GM19328 (cell line): ENCODE results near the gene TEX30.

Experiments used
- ATAC-seq: cut with Tn5 transposase; IDR thresholded peaks from one replicate; pipeline ENCODE4 v1.9.1; 2021; ENCODE audit warnings: mild to moderate bottlenecking, moderate library complexity; ENCODE audit not compliant: unreplicated experiment

Gene TEX30

DNA sequence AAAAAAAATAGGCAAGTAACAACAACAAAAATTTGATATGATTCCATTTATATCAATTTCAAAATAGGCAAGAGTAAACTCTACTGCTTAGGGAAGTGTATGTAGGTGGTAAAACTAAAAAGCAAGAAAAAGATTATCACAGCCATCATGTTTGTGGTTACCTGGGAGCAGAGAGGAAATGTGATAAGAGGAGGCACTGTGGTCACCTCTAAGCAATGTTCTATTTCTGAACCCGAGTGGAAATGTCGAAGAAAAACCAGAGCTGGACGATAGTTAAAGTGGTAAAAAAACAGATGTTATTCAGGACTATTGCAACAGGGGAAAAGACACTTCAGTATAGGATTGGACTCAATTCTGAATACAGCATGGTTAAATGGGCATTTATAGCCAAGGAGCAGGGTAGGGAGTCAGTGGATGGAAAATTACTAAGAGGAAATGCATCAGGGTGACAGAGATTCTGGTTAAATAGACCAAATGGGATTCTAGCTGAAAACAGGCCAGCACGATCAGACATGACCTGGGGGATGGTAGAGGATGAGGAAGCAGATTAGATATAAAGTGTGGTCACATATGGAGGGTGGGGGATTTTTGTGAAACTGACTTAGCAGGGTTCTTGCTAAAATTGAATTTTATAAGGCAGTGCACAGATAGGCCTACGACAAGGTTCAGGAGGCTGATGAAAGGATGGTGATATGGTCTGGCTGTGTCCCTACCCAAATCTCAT lies 6.0 kb upstream of the TEX30 start:
- peak; percentile 40 for ATAC-seq

DNA sequence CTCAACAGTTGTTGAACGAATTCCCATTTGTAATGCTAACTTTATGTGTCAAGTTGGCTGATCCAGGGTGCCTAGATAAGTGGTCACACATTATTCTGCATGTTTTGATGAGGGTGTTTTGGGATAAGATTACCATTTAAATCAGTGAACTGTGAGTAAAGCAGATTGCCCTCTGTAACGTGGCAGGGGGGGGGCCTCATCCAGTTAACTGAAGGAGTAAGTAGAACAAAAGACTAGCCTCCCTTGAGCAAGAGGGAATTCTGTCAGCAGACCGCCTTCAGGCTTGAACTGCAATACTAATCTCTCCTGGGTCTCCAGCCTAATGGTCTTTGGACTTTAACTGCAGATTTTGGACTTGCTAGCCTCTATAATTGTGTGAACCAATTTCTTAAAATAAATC lies 4.2 kb upstream of the TEX30 start:
- ATAC-seq, result no peak

DNA sequence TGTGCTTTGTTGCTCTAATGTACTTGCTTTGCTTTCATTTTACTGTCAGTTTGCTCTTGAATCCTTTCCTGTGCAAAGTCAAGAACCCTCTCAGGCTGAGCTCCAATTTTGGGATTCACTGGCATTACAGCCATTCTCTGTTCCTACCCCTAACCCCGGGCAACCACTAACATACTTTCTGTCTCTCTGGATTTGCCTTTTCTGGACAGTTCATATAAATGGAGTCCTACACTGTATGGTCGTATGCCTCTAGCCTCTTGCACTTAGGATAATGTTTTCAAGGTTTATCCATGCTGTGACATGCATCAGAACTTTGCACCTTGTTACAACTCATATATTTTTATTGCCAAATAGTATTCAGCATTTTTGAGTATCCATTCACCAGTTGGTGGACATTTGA lies 2.7 kb upstream of the TEX30 start:
- no peak for ATAC-seq

DNA sequence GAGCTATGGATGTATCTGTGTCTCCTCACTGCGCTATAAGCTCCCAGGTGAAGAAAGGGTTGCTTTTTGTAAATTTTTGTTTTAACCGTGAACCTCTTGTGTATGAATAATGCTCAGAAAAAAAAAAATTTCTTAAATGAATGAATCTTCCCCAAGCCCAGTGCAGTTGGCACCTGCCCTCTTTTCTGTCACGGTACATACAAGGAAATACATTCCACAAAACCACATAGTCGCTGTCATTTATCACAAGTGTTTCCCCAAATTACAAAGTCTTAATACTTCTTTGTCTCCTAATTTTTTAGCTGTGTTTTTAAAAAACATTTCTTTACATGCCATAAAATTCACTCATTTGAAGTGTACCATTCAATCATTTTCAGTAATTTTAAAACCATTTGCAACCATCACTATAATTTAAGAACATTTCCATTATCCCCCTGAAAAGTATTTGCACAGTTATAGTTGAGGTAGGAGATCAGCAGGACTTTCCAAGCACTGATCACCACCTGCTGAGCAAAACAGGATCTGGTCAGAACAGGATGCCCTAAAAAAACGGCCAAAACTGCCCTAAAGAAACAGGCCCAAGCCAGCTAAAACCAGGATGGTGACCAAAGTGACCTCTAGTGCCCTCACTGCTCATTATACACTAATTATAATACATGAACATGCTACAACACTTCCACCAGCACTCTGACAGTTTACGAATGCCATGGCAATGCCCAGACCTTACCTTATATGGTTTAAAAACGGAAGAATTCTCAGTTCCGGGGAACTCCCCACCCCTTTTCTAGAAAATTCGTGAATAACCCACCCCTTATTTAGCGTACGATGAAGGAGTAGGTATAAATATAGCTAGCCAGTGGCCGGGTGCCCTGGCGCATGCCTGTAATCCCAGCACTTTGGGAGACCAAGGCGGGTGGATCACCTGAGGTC lies 1.3 kb upstream of the TEX30 start:
- ATAC-seq, result no peak

DNA sequence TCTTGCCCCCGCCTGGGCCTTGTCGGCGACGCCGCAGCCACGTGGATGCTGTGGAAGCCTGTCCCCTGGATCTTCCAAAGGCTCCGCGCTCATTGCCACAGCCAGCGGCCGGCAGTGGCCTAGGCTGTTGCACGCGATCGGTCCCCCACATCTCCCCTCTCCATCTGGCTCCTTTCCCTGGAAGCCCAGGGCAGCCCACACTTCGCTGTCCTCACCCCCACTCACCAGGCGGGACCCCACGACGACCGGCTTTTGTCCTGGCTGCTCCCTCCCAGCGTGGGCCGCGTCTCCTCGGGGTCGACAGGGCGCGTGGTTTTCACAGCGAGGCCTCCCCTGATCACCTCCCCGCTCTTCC lies 605 bp upstream of the TEX30 start:
- ATAC-seq, result no peak

DNA sequence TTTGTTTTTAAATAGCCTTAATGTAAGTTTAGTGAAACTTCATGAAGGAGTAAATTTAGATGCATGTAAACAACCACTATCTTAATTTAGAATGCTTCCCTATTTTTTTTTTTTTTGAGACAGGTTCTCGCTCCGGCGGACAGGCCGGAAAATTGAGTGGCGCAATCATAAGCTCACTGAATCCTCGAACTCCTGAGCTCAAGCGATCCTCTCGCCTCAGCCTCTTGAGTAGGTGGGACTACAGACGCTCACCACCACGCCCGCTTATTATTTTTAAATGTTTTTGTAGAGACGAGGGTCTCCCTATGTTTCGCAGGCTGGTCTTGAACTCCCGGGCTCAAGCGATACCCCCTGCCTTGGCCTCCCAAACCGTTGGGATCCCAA lies 1.6 kb downstream of the TEX30 start:
- ATAC-seq, result no peak

DNA sequence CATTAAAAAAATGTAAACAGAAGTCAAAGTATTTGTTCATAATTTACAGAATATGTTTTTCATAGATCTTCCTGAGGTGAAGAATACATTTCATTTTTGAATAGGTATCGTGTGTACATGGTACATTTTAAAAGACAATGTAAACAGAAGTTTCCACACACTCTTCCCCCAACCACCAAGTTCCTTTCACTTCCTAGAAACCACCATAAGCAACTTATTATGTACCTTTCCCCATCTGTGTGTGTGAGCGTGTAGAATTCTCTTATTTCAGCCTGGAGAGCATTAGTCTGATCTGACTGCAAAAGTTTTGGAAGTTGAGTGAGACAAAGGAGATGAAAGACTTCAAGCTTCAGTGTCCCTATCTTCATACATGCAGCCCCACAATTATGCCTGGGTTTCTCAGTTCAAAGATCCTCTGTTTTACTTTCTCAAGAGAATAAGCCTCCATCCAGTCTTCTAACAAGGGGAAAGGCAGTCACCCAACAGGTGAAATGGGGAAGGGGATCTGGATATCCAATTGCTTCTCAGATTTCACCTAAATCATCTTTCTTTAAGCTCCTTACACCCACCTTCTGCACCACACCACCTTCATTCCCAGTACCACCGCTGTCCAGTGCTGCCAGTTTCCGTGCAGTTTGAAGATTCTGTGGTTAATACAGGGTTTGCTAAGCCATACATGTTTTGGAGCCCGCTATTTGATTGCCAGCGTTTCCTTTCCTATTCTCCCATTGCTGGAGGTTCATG lies 2.1 kb downstream of the TEX30 start:
- ATAC-seq, result no peak

DNA sequence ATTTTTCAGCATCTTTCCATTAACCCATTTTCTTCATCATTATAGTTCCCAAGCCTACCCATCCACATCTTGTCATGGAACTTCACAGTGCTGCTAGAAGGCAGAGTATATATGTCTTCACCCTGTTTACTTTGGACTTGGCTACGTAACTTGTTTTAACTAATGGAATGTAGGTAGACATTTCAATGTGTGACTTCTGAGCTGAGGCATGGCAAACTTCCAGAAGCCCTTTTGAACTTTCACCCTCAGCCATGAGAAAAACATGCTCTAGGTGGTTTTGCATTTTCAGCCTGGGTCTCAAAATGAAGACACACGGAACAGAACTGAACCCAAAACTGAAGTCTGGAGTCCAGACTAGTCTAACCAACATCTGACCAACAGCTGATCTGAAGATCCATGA lies 3.2 kb downstream of the TEX30 start:
- no peak for ATAC-seq

DNA sequence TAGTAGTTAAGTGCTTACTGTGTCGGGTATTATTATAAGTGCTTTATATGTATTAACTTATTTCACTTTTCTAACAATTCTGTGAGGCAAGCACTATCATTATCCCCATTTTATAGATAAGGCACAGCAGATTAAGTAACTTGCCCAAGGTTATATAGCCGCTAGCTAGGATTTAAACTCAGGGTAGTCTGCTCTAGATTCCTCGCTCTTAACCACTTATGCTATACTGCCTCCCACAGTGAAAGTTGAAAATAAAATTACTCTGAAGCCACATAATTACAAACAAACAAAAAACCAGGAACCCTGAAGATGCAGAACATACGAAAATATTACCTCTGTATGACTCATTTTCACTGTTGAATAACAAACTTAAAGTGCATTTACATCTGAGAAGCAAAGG lies 3.9 kb downstream of the TEX30 start:
- ATAC-seq, result no peak

DNA sequence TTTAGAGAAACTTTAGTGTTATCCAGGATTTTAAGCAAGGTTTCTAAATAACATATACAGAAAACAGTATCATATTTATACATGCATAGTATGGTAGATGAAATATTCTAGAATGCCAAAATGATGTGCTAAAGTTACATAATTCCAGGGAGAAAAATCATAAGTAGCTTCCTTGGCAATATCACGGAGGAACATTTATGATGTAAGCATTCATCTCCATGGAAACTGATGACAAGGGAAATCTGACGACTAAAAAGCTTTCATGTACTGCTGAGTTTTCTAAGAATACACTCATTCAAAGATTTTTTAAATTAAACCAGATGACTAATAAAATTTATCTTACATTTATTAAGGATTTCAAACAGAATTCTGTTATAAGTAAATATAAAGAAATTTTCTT lies 4.7 kb downstream of the TEX30 start:
- no peak for ATAC-seq

DNA sequence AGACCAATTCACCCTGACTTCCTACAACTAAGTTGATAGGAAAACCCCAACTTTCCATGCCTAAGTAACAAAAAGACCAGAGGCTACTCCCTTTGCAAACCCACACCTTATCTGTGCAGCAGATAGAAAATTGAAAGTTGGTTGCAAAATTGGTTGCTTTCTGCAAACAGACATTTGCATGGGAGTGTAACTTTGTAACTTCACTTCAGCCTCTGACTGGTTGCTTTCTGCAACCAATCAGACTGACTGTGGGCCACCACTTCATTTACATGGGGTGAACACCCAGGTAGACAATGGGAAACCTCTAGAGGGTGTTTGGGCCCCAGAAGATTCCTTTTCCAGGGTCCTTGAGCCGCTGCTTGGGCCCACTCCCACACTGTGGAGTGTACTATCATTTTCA lies 9.8 kb downstream of the TEX30 start:
- no peak for ATAC-seq

DNA sequence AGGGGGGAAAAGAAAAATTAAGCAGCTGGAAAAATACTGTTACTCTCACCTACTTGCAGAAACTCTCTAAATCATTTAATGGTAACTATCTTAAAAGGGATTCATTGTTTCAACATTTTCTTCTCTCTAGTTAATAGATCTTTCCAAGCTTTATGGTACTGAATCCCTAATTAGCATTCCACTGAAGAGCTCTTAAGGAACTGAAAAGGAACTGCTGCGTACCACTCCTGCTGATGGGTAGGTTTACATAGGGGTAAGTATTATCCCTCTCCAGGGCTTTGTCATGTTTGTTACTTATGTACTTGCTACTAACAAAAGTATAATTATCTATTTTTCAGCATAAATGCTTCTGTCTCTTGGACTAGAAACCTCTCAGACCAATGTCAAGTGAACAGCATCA lies 12.5 kb downstream of the TEX30 start:
- ATAC-seq, result no peak

DNA sequence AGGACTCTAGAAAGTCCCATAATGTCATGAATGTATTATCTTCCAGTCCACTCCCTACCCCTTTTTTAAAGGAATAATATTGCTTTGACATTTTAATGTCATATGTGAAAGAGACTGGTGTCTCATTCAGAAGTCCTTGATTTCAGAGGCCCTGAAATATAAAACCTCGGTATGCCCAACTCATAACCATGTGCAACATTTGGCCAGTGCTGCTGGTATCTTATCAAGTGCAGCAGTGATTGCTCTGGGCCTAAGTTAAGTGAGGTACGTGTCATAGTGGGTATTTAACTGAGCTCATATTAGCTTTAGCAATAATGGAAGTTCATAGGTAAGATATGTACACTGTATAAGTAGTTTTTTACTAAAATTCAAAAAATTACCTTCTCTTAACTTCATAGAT lies 14.7 kb downstream of the TEX30 start:
- ATAC-seq, result no peak

DNA sequence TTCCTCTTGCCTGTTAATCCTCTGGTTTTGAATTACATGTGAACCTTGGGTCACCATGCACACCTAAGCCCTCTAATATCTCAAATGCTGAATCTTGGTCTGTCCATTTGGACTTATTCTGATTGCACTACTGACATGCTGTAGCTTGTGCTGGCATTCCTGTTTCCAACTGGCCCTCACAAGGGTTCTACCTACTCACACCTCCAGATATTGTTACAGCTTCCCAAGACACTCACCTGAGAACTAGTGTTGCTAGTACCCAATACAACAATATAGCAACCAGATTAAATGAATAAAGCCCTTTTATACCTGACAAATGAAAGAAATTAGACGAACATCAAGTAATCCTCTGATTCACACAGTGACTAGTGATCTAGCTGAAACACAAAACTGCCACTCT lies 16.6 kb downstream of the TEX30 start:
- no peak for ATAC-seq

DNA sequence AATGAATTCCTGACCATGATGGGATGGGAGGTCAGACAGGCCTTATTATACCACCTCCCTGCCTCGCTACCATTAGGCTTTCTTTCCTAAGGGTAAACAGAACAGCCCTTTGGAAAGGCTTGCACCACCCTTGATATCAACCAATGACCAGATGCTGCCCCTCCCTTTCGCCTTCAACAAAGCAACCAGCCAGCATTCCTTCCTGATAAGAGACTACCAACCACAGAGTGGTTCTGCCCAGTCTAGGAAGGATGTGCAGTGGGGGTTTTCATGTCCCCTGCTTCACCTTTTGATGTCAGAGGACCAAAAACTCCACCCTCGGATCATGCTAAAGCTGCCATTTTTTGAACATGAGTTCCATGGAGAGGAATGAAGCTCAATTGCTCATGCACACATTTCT lies 21.7 kb downstream of the TEX30 start:
- no peak for ATAC-seq

DNA sequence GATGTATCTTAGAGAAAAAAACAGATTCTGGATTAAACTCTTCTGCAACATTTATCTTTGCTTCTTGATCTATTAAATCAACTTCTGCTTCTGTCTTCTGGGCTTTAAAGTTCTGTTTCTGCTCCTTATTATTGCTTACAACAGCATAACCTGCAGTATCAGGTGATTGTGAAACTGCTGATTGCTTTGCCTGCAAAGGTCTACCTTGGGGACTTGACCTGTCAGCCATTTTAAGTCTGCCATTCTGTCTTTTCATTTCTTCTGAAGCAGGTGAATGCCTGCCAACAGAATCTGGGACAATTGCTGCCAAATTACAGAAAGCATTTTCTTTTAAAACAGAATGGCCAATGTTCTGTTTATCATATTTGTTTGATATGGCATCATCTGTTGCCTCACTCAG lies 31.1 kb downstream of the TEX30 start:
- ATAC-seq, result no peak

DNA sequence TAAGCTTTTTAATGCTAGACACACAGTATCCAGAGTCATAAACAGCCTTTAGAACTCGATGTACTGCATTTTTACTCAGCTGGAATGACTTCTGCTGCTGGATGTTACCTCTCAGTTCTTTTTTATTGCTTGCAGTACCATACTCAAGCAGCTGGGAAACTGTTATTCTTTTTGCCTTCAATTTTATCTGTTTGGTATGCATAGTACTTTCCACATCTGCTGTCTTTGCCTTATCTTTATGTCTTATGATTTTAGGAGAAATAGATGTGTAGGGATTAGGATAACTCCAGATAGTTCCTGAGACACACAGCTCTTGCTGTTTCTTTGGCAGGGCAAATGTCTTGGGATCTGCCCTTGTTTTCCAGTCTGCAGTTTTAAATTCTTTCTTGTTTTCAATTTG lies 31.5 kb downstream of the TEX30 start:
- ATAC-seq, result no peak

DNA sequence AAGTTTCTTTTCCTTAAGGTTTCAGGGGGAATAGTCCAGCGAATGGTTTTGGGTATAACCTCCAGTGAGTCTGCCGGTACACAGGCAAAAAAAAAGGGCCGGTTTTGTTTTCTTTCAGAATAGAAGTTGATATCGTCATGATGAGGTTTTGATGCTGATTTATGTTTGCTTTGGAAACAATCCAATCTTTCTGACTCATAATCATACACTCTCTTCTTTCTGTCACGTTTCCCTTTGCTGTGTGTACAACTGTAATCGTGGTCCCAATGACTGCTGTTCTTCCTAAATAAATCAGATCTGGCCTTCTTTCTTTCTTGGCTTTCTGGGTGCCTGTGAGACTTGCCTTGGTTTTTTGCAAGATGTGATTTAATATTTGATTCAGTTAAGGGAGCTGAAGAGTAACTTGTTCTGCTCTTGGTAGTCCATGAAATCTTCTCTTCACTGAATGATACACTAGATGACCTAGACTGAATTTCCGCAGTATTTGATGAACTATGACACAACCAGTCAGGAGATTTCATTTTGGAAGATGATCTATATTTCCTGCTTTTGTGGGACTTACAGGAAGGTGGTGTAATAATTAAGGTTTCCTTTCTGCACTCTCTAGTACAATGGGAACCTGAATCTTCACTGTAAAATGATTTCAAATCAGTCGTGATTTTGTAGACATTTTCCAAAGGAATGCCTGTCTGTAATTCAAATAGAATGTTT lies 43.9 kb downstream of the TEX30 start:
- no peak for ATAC-seq

DNA sequence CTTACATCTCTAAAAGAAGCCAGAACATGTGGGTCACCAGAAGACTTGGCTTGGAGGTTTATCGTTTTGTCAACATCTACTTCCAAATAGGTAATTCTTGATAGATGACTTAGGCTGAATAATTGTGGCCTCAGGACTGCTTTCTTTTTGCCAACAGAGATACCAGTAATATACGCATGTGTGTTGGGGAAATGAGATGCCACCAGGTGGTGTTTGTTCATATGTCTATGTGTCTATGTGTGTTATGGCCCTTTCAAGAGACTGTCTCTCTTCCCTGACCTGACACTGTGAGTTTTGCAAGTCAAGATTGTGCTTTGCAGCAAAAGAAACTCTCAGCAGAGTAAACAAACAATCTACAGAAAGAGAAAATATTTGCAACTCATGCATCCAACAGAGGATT lies 47.2 kb downstream of the TEX30 start:
- no peak for ATAC-seq

DNA sequence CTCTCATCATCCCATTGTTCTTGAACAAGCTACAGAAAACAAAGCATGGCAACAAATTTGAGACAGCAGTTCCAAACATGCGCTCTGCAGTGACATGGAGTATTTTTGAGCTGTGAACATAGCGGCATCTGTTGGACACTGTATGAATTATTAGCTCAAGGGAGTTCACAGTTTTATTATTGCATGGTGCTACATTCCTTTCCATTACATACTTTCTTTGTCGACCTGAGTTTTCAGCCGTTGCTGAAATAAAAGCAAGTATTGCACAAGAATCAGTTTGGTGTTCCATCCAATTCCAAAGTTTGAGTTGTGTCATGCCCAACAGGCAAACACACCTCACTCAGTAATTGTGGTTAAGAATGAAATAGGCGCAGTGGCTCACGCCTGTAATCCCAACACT lies 48.7 kb downstream of the TEX30 start:
- no peak for ATAC-seq

DNA sequence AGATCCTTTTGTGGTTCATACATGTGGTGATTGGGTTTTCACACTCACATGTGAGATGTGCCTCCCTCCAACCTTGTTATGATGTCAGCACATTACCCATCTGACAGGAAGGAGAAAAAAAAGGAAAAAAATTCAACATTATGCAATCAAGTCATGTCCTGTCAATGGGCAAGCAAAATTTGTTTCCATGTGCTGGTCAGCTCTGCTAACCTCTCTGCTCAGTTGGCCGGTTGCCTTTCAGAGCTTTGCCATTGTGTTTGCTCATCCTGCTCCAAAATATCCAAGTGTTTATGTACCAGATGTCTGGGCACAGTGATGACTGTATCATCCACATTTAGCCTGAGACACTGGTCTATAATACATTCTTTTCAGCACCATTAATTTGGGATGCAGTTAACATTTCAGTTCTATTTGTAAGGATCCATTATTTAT lies 51.8 kb downstream of the TEX30 start:
- ATAC-seq, result no peak
